MCF 10A (cell line): ENCODE data around the gene HECTD3. TPM values are rescaled to one million over a fixed set of nuclear protein-coding genes. Genes with fewer than 3 reads are reported as not detected.

Experiments used
- BruUV-seq: library from RNA; stranded (reverse); fragments of 400-500 nt; replicated peaks from 2 replicates; lab custom pipeline; 2021; lab: Mats Ljungman, UMichigan
- CTCF ChIA-PET: fragments of 300-600 bp; sonication (Branson Sonifier 250); formaldehyde crosslinking; extraction: SDS; loops from one replicate; lab custom pipeline; 2021; ENCODE audit warnings: antibody characterized with exemption, inconsistent platforms; lab: Yijun Ruan, JAX
- POLR2A ChIA-PET: fragments of 300-600, 350-650 bp; sonication (Branson Sonifier 250); formaldehyde crosslinking; extraction: SDS; loops from one replicate; lab custom pipeline; 2020; ENCODE audit warnings: antibody characterized with exemption, inconsistent platforms; lab: Yijun Ruan, JAX
- DNase-seq: peaks from one replicate; pipeline ENCODE4 v3.0.0-alpha.2; 2018; ENCODE audit not compliant: unreplicated experiment
- H3K27ac Mint-ChIP-seq: one replicate; pipeline ENCODE4 v1.8.0; 2022; ENCODE audit warnings: mild to moderate bottlenecking, low read depth, mixed read lengths; ENCODE audit not compliant: unreplicated experiment
- H3K27me3 Mint-ChIP-seq: one replicate; pipeline ENCODE4 v1.8.0; 2022; ENCODE audit warnings: mixed read lengths; ENCODE audit not compliant: insufficient read depth, unreplicated experiment
- H3K36me3 Mint-ChIP-seq: one replicate; pipeline ENCODE4 v1.8.0; 2022; ENCODE audit warnings: mild to moderate bottlenecking, moderate library complexity, mixed read lengths; ENCODE audit not compliant: insufficient read depth, unreplicated experiment
- H3K4me1 Mint-ChIP-seq: one replicate; pipeline ENCODE4 v1.8.0; 2022; ENCODE audit warnings: mixed read lengths; ENCODE audit not compliant: insufficient read depth, unreplicated experiment
- H3K4me3 Mint-ChIP-seq: one replicate; pipeline ENCODE4 v1.8.0; 2022; ENCODE audit warnings: mild to moderate bottlenecking, moderate library complexity, mixed read lengths; ENCODE audit not compliant: unreplicated experiment
- H3K9me3 Mint-ChIP-seq: one replicate; pipeline ENCODE4 v1.8.0; 2022; ENCODE audit warnings: mixed read lengths; ENCODE audit not compliant: unreplicated experiment
- CTCF ChIP-seq: fragments of 200-600 bp; IDR thresholded peaks from one replicate; pipeline ENCODE4 v1.8.0; 2022; ENCODE audit warnings: antibody characterized with exemption, mild to moderate bottlenecking; ENCODE audit not compliant: unreplicated experiment
- intact Hi-C: fragments of 100-400 bp; cut with micrococcal nuclease; formaldehyde crosslinking; loops from 2 replicates; pipeline ENCODE4 v1.14.1; 2022
- total RNA-seq: library from RNA; stranded (reverse); gene quantifications from 2 replicates; pipeline ENCODE4 v1.2.3, GENCODE V29; 2022

HECTD3 gene
- total RNA-seq, 1 experiment from 2014 or later, result 20.2 TPM

GRCh38 chr1:45040297-45040696 lies 29.2 kb upstream of the HECTD3 start:
- Mint-ChIP-seq H3K27ac (no peak overlapping the region), H3K27me3 (no peaks in the 10 kb centered on the region), H3K4me1 (no peaks in the 10 kb centered on the region), H3K4me3 (no peak overlapping the region), H3K9me3 (no peaks in the 10 kb centered on the region), H3K36me3 (no peaks in the 10 kb centered on the region)
- ChIA-PET POLR2A (no interaction called here), CTCF (interaction anchor here (0.7 to 1.3 kb wide), 3 partner anchors 9 to 24 kb away, joined by 3 to 6 read pairs (median 4); no protein-coding TSS in a partner anchor)
- no TSS peak for BruUV-seq
- no peak for TF ChIP-seq CTCF
- no peak for DNase-seq
- intact Hi-C loops, result no loop called here

GRCh38 chr1:45038661-45039364 lies 27.7 kb upstream of the HECTD3 start:
- H3K27me3 Mint-ChIP-seq, result no peaks in the 10 kb centered on the region
- CTCF ChIA-PET, result interaction anchor here (0.6 to 1.5 kb wide), 3 partner anchors 16 to 261 kb away, joined by 3 to 6 read pairs (median 3); no protein-coding TSS in a partner anchor
- POLR2A ChIA-PET, result interaction anchor here (0.9 kb wide), 1 partner anchor 301 kb away, joined by 4 read pairs; no protein-coding TSS in a partner anchor

GRCh38 chr1:45038240-45038639 lies 27.1 kb upstream of the HECTD3 start:
- no peak for DNase-seq
- intact Hi-C loops, result no loop called here
- no TSS peak for BruUV-seq
- Mint-ChIP-seq H3K36me3 (no peaks in the 10 kb centered on the region), H3K27ac (peak overlapping the region; percentile 13), H3K4me3 (no peak overlapping the region), H3K27me3 (no peaks in the 10 kb centered on the region), H3K4me1 (no peaks in the 10 kb centered on the region), H3K9me3 (no peaks in the 10 kb centered on the region)
- ChIA-PET POLR2A (no interaction called here), CTCF (no interaction called here)
- no peak for TF ChIP-seq CTCF

More at GRCh38 chr1:45038661-45039364, 27.7 kb upstream of the HECTD3 start:
- BruUV-seq, result no TSS peak
- no peaks in the 10 kb centered on the region for H3K4me1 Mint-ChIP-seq
- H3K4me3 Mint-ChIP-seq, result no peak overlapping the region
- TF ChIP-seq CTCF, result no peak
- H3K27ac Mint-ChIP-seq, result peak overlapping the region; percentile 13
- intact Hi-C loops, result no loop called here
- H3K9me3 Mint-ChIP-seq, result no peaks in the 10 kb centered on the region
- DNase-seq, result no peak
- H3K36me3 Mint-ChIP-seq, result no peaks in the 10 kb centered on the region

GRCh38 chr1:45037456-45037855 lies 26.3 kb upstream of the HECTD3 start:
- Mint-ChIP-seq H3K27ac (no peak overlapping the region), H3K36me3 (no peaks in the 10 kb centered on the region), H3K4me3 (no peak overlapping the region), H3K4me1 (no peaks in the 10 kb centered on the region), H3K27me3 (no peaks in the 10 kb centered on the region), H3K9me3 (no peaks in the 10 kb centered on the region)
- ChIA-PET POLR2A (no interaction called here), CTCF (no interaction called here)
- BruUV-seq, result no TSS peak
- no peak for TF ChIP-seq CTCF
- intact Hi-C loops, result no loop called here
- DNase-seq, result no peak
